Measurements from ENCODE around the gene PGR. TPM values are rescaled to one million over a fixed set of nuclear protein-coding genes. Genes with fewer than 3 reads are reported as not detected.

The PGR gene
- total RNA-seq, 1 experiment from 2014 or later = 0.20 TPM

GRCh38 chr11:100994966-100995365 lies 134.6 kb downstream of the PGR start:
- H3K9me3 Mint-ChIP-seq = no peaks in the 10 kb centered on the region
- no peaks in the 10 kb centered on the region for H3K4me1 Mint-ChIP-seq
- H3K27me3 Mint-ChIP-seq (ENCODE audit: low read depth) = no peaks in the 10 kb centered on the region
- no peaks in the 10 kb centered on the region for H3K36me3 Mint-ChIP-seq
- no peak overlapping the region for H3K4me3 Mint-ChIP-seq
- no peak overlapping the region for H3K27ac Mint-ChIP-seq
- ATAC-seq (no peak), DNase-seq (ENCODE audit: low spot score) (no peak)
- ChIA-PET CTCF (no interaction called here), POLR2A (no interaction called here)
- TF ChIP-seq PRRX2 (CRISPR knock-in tag; IDR thresholded peaks at IDR 0.05) (no peak), ZBTB21 (CRISPR knock-in tag; IDR thresholded peaks at IDR 0.05; ENCODE audit: borderline replicate concordance) (no peak), FOXP1 (CRISPR knock-in tag; IDR thresholded peaks at IDR 0.05; ENCODE audit: borderline replicate concordance) (no peak), IRF2 (CRISPR knock-in tag; IDR thresholded peaks at IDR 0.05; ENCODE audit: borderline replicate concordance, low read depth) (no peak), OVOL2 (CRISPR knock-in tag; IDR thresholded peaks at IDR 0.05; ENCODE audit: borderline replicate concordance) (no peak), CREB1 (CRISPR knock-in tag; IDR thresholded peaks at IDR 0.05) (no peak), CTCF (IDR thresholded peaks at IDR 0.05) (no peak), JUN (CRISPR knock-in tag; IDR thresholded peaks at IDR 0.05) (no peak), ZNF512 (CRISPR knock-in tag; IDR thresholded peaks at IDR 0.05; ENCODE audit: borderline replicate concordance) (no peak), NFATC4 (CRISPR knock-in tag; IDR thresholded peaks at IDR 0.05) (no peak), SP1 (CRISPR knock-in tag; conservative IDR thresholded peaks at IDR 0.05) (no peak), ZNF263 (CRISPR knock-in tag; IDR thresholded peaks at IDR 0.05; ENCODE audit: low read depth) (no peak)
- TF ChIP-seq, protein P1, sequence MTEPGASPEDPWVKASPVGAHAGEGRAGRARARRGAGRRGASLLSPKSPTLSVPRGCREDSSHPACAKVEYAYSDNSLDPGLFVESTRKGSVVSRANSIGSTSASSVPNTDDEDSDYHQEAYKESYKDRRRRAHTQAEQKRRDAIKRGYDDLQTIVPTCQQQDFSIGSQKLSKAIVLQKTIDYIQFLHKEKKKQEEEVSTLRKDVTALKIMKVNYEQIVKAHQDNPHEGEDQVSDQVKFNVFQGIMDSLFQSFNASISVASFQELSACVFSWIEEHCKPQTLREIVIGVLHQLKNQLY (CRISPR knock-in tag; IDR thresholded peaks at IDR 0.05) = no peak

DNA sequence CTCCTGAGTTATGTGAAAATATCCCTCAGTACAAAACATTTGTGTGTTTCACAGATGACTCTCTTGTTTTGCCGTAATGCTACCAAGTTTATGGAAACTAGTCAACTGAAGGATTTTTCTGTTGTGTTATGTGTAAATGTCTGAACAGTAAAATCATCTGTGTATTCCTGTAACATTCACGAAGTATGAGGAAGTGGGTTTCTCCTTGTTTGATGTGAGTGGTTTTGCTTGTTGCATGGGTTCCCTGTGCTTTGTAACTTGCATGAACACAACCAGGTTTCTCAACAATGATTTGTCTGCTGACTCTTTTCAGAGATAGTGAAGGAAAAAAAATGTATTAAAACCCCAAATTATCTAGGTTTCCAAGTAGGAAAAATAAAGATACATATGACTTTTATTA lies 138.1 kb downstream of the PGR start:
- DNase-seq (ENCODE audit: low spot score) = no peak
- ATAC-seq = no peak
- Mint-ChIP-seq H3K4me3 (no peak overlapping the region), H3K4me1 (no peaks in the 10 kb centered on the region), H3K27me3 (ENCODE audit: low read depth) (no peaks in the 10 kb centered on the region), H3K9me3 (no peaks in the 10 kb centered on the region), H3K36me3 (no peaks in the 10 kb centered on the region), H3K27ac (peak overlapping the region; percentile 44; the same call in 1 of the 2 replicates)
- POLR2A ChIA-PET = no interaction called here
- CTCF ChIA-PET = no interaction called here
- TF ChIP-seq E2F4 (CRISPR knock-in tag; IDR thresholded peaks at IDR 0.05; ENCODE audit: borderline replicate concordance, low read depth) (no peak), KAT7 (CRISPR knock-in tag; IDR thresholded peaks at IDR 0.05; ENCODE audit: borderline replicate concordance) (no peak), ZNF232 (CRISPR knock-in tag; IDR thresholded peaks at IDR 0.05) (no peak), CBFB (CRISPR knock-in tag; IDR thresholded peaks at IDR 0.05; ENCODE audit: low read depth) (no peak), SOX15 (CRISPR knock-in tag; IDR thresholded peaks at IDR 0.05) (no peak), ESRRA (CRISPR knock-in tag; IDR thresholded peaks at IDR 0.05; ENCODE audit: borderline replicate concordance) (no peak), ATF6 (CRISPR knock-in tag; IDR thresholded peaks at IDR 0.05) (no peak), ELF4 (CRISPR knock-in tag; IDR thresholded peaks at IDR 0.05; ENCODE audit: low read depth) (no peak)
- TF ChIP-seq, protein P2, sequence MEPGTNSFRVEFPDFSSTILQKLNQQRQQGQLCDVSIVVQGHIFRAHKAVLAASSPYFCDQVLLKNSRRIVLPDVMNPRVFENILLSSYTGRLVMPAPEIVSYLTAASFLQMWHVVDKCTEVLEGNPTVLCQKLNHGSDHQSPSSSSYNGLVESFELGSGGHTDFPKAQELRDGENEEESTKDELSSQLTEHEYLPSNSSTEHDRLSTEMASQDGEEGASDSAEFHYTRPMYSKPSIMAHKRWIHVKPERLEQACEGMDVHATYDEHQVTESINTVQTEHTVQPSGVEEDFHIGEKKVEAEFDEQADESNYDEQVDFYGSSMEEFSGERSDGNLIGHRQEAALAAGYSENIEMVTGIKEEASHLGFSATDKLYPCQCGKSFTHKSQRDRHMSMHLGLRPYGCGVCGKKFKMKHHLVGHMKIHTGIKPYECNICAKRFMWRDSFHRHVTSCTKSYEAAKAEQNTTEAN (CRISPR knock-in tag; IDR thresholded peaks at IDR 0.05) = no peak
- TF ChIP-seq, protein P3, sequence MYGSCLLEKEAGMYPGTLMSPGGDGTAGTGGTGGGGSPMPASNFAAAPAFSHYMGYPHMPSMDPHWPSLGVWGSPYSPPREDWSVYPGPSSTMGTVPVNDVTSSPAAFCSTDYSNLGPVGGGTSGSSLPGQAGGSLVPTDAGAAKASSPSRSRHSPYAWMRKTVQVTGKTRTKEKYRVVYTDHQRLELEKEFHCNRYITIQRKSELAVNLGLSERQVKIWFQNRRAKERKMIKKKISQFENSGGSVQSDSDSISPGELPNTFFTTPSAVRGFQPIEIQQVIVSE (CRISPR knock-in tag; IDR thresholded peaks at IDR 0.05; ENCODE audit: borderline replicate concordance) = no peak
- TF ChIP-seq, protein P4, sequence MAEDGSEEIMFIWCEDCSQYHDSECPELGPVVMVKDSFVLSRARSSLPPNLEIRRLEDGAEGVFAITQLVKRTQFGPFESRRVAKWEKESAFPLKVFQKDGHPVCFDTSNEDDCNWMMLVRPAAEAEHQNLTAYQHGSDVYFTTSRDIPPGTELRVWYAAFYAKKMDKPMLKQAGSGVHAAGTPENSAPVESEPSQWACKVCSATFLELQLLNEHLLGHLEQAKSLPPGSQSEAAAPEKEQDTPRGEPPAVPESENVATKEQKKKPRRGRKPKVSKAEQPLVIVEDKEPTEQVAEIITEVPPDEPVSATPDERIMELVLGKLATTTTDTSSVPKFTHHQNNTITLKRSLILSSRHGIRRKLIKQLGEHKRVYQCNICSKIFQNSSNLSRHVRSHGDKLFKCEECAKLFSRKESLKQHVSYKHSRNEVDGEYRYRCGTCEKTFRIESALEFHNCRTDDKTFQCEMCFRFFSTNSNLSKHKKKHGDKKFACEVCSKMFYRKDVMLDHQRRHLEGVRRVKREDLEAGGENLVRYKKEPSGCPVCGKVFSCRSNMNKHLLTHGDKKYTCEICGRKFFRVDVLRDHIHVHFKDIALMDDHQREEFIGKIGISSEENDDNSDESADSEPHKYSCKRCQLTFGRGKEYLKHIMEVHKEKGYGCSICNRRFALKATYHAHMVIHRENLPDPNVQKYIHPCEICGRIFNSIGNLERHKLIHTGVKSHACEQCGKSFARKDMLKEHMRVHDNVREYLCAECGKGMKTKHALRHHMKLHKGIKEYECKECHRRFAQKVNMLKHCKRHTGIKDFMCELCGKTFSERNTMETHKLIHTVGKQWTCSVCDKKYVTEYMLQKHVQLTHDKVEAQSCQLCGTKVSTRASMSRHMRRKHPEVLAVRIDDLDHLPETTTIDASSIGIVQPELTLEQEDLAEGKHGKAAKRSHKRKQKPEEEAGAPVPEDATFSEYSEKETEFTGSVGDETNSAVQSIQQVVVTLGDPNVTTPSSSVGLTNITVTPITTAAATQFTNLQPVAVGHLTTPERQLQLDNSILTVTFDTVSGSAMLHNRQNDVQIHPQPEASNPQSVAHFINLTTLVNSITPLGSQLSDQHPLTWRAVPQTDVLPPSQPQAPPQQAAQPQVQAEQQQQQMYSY (CRISPR knock-in tag; IDR thresholded peaks at IDR 0.05) = no peak

Measured in WTC11 (cell line).